Esophagus muscularis mucosa (tissue), 4 donors: ENCODE data around the gene ETV6. TPM values are rescaled to one million over a fixed set of nuclear protein-coding genes. Genes with fewer than 3 reads are reported as not detected.

ENCODE experiments used
- DNase-seq: peaks from one replicate; pipeline ENCODE4 v3.0.0-alpha.2; 2017; ENCODE audit errors: extremely low spot score
- H3K27ac ChIP-seq, 4 donors: fragments of 200-600 bp; sonication (generic); replicated peaks in 1 of 4; 1 replicate in 3 of 4; 2 replicates in 1 of 4; pipeline ENCODE4 v1.5.1; 2016 to 2019; ENCODE audit warnings: mild to moderate bottlenecking in 1 of 4
- H3K27me3 ChIP-seq, 4 donors: fragments of 200-600 bp; sonication (generic); one replicate each; pipeline versions ENCODE4 v1.5.1 to v1.6.0; 2016 to 2019
- H3K36me3 ChIP-seq, 4 donors: fragments of 200-600 bp; sonication (generic); one replicate each; pipeline ENCODE4 v1.5.1; 2016 to 2019
- H3K4me1 ChIP-seq, 4 donors: fragments of 200-600 bp; sonication (generic); one replicate each; pipeline ENCODE4 v1.5.1; 2016 to 2019
- H3K4me3 ChIP-seq, 4 donors: fragments of 200-600 bp; sonication (generic); 1 replicate in 2 of 4; 2 replicates in 2 of 4; pipeline ENCODE4 v1.5.1; 2016 to 2019; ENCODE audit warnings: mild to moderate bottlenecking in 4 of 4, moderate library complexity in 1 of 4
- H3K9me3 ChIP-seq, 4 donors: fragments of 200-600 bp; sonication (generic); 1 replicate in 3 of 4; 2 replicates in 1 of 4; pipeline ENCODE4 v1.5.1; 2016 to 2019
- EP300 ChIP-seq: sonication (generic); formaldehyde crosslinking; IDR thresholded peaks from one replicate; pipeline ENCODE4 v1.6.1; 2017; ENCODE audit warnings: antibody characterized with exemption
- POLR2A ChIP-seq: fragments of 450-650 bp; IDR thresholded peaks from one replicate; pipeline ENCODE4 v1.6.1; 2017; ENCODE audit warnings: antibody characterized with exemption, moderate library complexity, mild to moderate bottlenecking, low read depth
- POLR2AphosphoS5 ChIP-seq, 2 donors: sonication (generic); formaldehyde crosslinking; IDR thresholded peaks; one replicate each; pipeline ENCODE4 v1.6.1; 2017; ENCODE audit warnings: antibody characterized with exemption in 2 of 2
- WGBS: methylation state at CpG from one replicate; pipeline ENCODE4 v1.1.5; 2018; 5-methylcytosine and 5-hydroxymethylcytosine counted together
- intact Hi-C: fragments of 100-400 bp; cut with DNase I; formaldehyde crosslinking; loops from one replicate; pipeline ENCODE4 v1.15.1; 2023
- total RNA-seq, 4 donors: library from RNA; depleted of rRNA; stranded (reverse); fragments of >200 nt; gene quantifications; one replicate each; pipeline versions ENCODE4 v1.1.0 to v1.2.1, GENCODE V29; 2016
- TF ChIP-seq, protein P1 (sequence below), 3 experiments: fragments of 200-600 bp in 2 of 3; fragments of 450-650 bp in 1 of 3; sonication (generic) in 2 of 3; IDR thresholded peaks; one replicate each; pipeline ENCODE4 v1.5.1; 2017 to 2019; ENCODE audit warnings: antibody characterized with exemption in 3 of 3, mild to moderate bottlenecking in 2 of 3, moderate library complexity in 1 of 3

Gene ETV6
- total RNA-seq, 4 donors from 2014 or later = 22.4 to 29.6 (median 25.3) TPM

DNA sequence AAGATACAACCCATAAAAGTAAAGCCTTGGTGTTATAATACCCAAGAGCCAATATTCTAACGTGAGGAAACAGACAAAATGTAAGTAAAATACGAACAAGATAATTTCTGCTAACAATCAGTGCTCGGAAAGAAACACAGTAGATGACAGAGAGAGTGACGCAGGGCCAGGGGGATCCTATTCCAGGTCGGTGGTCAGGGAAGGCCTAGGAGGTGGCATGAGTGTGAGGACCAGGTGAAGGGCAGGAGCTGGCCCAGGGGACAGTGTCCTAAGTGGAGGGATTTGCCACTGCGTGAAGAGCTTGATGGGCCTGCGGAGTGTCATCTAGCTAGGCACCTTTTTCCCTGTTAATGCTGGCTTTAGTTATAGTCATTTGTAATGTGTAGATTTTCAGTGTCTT, 35.3 kb downstream of the ETV6 start:
- DNase-seq = no peak
- Histone ChIP-seq H3K4me3 (no peak overlapping the region), H3K4me1 (peaks cover 19 to 87% (median 79%) of the 10 kb centered on the region in 4 donors), H3K36me3 (no peaks in the 10 kb centered on the region), H3K9me3 (no peaks in the 10 kb centered on the region), H3K27ac (peak overlapping the region in 1 of 4 donors; percentile 27), H3K27me3 (no peaks in the 10 kb centered on the region)
- 81% methylated on average over 7 of the region's 7 CpGs for whole genome bisulfite sequencing
- no peak for TF ChIP-seq EP300
- no peak for TF ChIP-seq POLR2AphosphoS5 (IDR thresholded peaks at IDR 0.05)
- TF ChIP-seq POLR2A = no peak
- TF ChIP-seq, protein P1, sequence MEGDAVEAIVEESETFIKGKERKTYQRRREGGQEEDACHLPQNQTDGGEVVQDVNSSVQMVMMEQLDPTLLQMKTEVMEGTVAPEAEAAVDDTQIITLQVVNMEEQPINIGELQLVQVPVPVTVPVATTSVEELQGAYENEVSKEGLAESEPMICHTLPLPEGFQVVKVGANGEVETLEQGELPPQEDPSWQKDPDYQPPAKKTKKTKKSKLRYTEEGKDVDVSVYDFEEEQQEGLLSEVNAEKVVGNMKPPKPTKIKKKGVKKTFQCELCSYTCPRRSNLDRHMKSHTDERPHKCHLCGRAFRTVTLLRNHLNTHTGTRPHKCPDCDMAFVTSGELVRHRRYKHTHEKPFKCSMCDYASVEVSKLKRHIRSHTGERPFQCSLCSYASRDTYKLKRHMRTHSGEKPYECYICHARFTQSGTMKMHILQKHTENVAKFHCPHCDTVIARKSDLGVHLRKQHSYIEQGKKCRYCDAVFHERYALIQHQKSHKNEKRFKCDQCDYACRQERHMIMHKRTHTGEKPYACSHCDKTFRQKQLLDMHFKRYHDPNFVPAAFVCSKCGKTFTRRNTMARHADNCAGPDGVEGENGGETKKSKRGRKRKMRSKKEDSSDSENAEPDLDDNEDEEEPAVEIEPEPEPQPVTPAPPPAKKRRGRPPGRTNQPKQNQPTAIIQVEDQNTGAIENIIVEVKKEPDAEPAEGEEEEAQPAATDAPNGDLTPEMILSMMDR (IDR thresholded peaks at IDR 0.05) = no peak
- intact Hi-C loops = no loop called here

DNA sequence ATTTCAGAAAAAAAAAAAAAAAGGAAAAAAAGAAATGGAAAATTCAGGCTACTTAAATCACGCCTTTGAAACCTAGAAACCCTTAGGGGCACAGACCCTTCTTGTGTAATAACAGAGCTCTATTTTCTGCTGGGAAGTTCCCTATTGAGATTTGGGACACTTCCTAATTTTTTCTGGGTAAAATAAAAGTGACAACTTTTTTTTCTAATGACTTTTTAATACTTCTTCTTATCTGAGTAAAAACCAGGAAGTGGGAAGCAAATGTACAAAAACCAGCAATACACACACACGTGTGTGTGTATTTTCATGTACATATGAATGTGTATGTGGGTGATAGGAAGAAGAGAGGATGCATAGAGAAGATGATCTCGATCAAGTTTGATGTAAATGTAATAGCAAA, 35.8 kb downstream of the ETV6 start:
- 59% methylated on average over 3 of the region's 3 CpGs for WGBS
- TF ChIP-seq POLR2A (no peak), EP300 (no peak), POLR2AphosphoS5 (IDR thresholded peaks at IDR 0.05) (no peak)
- TF ChIP-seq, protein P1 (IDR thresholded peaks at IDR 0.05) = no peak
- no peak for DNase-seq
- intact Hi-C loops = no loop called here
- Histone ChIP-seq H3K27me3 (no peaks in the 10 kb centered on the region), H3K4me1 (peaks cover 17 to 87% (median 78%) of the 10 kb centered on the region in 4 donors), H3K27ac (peak overlapping the region in 1 of 4 donors; percentile 27), H3K4me3 (no peak overlapping the region), H3K9me3 (no peaks in the 10 kb centered on the region), H3K36me3 (no peaks in the 10 kb centered on the region)

DNA sequence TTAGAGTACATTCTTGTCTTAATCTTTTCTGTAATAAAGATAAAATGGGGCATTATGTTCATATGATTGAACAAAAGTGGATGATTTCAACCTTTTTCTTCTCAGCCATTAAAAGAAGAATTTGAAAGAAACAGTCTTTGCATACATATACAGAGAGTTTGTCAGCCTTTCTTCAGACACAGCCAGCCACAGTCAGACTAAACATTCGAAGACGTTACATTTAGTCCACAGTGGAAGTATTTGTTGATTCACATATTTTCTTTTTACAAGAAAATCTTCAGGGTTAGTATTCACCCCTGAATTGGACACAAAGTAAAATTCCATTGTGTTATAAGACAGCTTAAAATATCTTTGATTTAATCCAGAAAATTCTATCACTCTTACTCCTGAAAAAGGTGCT, 36.2 kb downstream of the ETV6 start:
- Histone ChIP-seq H3K4me1 (peaks cover 17 to 86% (median 75%) of the 10 kb centered on the region in 4 donors), H3K9me3 (no peaks in the 10 kb centered on the region), H3K27me3 (no peaks in the 10 kb centered on the region), H3K4me3 (no peak overlapping the region), H3K27ac (no peak overlapping the region), H3K36me3 (no peaks in the 10 kb centered on the region)
- 54% methylated on average over 2 of the region's 2 CpGs for WGBS
- TF ChIP-seq POLR2A (no peak), EP300 (no peak), POLR2AphosphoS5 (IDR thresholded peaks at IDR 0.05) (no peak)
- TF ChIP-seq, protein P1 (IDR thresholded peaks at IDR 0.05) = no peak
- no peak for DNase-seq
- intact Hi-C loops = no loop called here

DNA sequence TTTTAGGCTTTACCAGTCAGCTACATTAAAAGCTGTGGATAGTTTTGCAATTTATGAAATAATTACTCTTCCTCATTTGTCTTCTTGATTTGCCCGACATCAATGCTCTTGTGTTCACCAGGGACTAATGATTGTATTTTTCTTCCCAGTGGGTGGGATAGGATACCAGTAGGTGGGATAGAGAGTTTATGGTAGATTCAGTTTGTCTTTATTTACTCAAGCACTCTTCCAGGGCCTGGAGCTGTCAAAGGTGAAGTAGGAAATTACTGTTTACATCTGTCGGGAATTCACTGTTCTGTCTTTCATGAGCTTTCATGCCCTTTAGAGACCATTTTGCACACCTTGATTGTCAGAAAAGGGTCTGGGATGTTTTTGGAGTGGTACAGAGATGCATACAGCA, 36.6 kb downstream of the ETV6 start:
- H3K4me1 ChIP-seq = peaks cover 17 to 82% (median 74%) of the 10 kb centered on the region in 4 donors
- no peak for DNase-seq
- no peak overlapping the region for H3K27ac ChIP-seq
- no peaks in the 10 kb centered on the region for H3K9me3 ChIP-seq
- H3K4me3 ChIP-seq = no peak overlapping the region
- H3K27me3 ChIP-seq = no peaks in the 10 kb centered on the region
- H3K36me3 ChIP-seq = no peaks in the 10 kb centered on the region
- WGBS = 51% methylated on average over 2 of the region's 2 CpGs
- TF ChIP-seq, protein P1 (IDR thresholded peaks at IDR 0.05) = no peak
- TF ChIP-seq EP300 (no peak), POLR2A (no peak), POLR2AphosphoS5 (IDR thresholded peaks at IDR 0.05) (no peak)
- intact Hi-C loops = no loop called here

DNA sequence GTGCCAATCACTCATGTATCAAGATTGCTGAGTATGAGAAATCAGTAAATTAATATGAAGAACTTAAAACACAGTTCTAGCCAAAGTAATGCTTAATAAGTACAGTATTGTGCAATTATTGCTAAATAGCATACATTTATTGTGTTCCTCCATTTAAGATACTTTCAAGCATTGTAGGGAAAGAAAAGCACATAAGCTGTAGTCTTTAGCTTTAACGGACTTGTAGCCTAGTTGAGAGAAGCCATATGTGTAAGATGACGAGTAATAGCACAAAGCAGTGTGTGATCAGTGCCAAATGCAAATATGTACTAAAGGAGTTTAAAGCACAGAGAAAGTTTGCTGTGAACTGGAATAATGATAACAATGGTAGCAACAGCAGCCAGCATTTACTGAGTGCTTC, 38.1 kb downstream of the ETV6 start:
- H3K4me1 ChIP-seq = peaks cover 17 to 85% (median 75%) of the 10 kb centered on the region in 4 donors
- DNase-seq = no peak
- peak overlapping the region; percentile 8 to 63 (median 38) for H3K27ac ChIP-seq
- H3K36me3 ChIP-seq = no peaks in the 10 kb centered on the region
- H3K4me3 ChIP-seq = no peak overlapping the region
- WGBS = 32% methylated on average over 2 of the region's 2 CpGs
- no peak for TF ChIP-seq POLR2A
- no peak for TF ChIP-seq POLR2AphosphoS5 (IDR thresholded peaks at IDR 0.05)
- no peak for TF ChIP-seq EP300
- TF ChIP-seq, protein P1 (IDR thresholded peaks at IDR 0.05) = no peak
- no peaks in the 10 kb centered on the region for H3K9me3 ChIP-seq
- no peaks in the 10 kb centered on the region for H3K27me3 ChIP-seq
- intact Hi-C loops = no loop called here
